GM18870 (cell line): ENCODE data around the gene GNB1.

Experiments used
- ATAC-seq: cut with Tn5 transposase; IDR thresholded peaks from one replicate; pipeline ENCODE4 v1.9.1; 2021; ENCODE audit warnings: moderate library complexity; ENCODE audit not compliant: unreplicated experiment

Gene GNB1

DNA sequence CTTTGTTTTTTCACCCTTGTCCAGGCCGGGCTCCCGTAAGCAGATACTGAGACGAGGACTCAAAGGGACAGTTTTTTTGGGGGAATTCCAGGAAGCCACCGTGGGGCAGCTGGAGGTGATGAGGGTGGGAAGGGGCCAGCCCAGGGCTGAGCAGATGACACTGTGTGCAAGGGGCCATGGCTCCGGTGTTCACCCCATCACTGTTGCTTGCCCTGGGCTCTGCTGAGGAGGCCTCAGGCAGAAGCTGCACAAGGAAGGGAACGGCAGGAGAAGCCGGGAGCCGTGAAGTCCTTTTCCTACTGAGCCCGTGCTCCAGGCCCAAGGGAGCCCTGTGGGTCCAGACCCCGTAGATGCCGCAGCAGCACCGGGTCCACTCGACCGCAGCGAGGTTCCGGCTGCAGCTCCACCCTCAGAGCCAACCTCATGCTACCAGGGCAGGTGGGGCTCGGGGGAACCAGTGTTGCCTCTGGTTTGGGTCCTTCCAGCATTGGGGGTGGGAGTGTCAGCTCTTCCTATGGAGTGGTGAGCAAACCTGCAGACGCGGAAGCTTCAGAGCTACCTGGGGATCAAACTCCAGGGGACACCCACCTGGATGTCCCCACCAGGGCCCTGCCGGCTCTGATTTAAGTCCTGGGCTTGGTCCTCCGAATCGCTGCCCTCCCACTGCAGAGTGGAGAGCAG is 19.9 kb upstream of the GNB1 start:
- ATAC-seq = no peak

GRCh38 chr1:1910033-1910465 is 19.2 kb upstream of the GNB1 start:
- no peak for ATAC-seq

DNA sequence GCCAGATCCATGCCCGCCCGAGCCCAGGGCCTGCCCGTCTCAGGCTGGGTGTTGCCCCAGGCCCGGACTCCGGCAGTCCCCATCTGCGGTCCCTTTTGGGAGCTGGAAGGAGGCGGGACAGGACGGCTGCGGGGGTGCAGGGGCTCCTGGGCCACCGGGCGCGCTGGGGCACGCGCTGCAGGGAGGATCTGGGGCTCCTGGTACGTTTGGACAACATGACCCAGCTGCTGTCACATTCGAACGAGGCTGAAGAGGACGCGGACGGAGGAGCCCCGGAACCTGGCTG is 17.6 kb upstream of the GNB1 start:
- ATAC-seq = no peak

DNA sequence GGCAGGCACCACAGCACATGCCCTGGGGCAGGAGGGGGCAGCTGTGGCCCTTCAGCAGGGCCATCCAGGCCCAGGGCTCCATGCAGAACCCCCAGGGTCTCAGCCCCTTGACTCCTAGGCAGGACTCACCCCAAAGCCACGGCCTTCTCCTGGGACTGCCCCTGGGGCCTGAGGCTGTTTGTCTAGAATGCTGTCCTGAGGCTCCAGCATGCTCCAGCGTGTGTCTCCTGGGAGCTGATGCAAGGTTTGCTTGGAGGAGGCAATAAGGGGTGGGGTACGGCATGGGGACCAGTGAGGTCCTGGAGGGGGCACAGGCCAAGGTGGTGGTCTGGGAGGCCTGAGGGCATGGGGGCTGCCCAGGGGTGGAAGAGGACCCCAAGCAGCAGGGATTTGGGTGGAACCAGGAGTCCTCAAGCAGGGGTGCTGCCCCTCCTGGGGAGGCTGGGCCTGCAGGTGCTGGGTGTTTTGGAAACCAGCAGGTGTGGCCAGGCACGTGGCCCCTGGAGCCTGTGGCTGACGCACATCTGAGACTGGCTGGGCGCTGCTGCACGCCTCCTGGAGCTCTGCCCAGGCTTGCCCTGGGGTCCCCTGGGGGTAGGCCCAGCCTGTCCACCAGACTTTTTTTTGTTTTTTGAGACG is 16.3 kb upstream of the GNB1 start:
- ATAC-seq = no peak

GRCh38 chr1:1906185-1907097 is 15.6 kb upstream of the GNB1 start:
- ATAC-seq = no peak

DNA sequence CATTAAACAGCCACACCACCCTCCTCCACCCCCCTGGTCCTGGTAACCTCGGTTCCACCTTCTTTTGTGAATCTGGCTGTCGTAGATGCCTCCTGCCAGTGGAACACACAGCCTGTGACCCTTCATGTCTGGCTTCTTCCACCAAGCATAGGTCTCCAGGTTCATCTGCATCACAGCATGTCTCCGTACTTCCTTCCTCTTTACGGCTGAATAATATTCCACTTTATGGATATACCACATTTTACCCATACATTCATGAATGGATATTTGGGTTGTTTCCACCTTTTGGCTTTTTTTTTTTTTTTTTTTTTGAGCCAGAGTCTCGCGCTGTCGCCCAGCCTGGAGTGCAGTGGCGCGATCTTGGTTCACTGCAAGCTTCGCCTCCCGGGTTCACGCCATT is 12.3 kb upstream of the GNB1 start:
- ATAC-seq = no peak

GRCh38 chr1:1901641-1902294 is 10.9 kb upstream of the GNB1 start:
- ATAC-seq = no peak

DNA sequence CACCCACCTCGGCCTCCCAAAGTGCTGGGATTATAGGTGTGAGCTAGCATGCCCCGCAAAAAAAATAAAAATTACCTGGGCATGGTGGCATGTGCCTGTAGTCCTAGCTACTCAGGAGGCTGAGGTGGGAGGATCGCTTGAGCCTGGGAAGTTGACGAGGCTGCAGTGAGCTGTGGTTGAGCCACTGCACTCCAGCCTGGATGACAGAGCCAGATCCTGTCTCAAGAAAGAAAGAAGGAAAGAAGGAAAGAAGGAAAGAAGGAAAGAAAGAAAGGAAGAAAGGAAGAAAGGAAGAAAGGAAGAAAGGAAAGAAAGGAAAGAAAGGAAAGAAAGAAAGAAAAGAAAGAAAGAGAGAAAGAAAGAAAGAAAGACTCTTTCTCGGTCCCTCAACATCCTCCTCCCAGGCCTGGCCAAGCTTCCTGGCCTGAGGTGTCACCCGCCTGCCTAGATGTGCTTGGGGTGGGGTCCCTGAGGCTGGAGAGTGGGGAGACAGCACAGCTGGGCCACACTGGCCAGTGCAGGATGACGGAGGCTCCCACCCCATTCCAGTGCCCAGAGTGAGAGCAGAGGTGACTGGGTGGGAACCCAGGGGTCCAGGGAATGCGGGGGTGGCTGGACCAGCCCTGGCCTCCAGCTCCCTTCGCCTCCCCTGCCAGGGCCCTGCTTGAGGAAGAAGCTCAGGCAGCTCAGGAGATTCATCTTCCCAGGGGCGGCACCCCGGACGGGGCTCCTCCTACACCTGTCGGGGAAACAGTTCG is 10.2 kb upstream of the GNB1 start:
- no peak for ATAC-seq

GRCh38 chr1:1899967-1900327 is 9.1 kb upstream of the GNB1 start:
- no peak for ATAC-seq

GRCh38 chr1:1899266-1899966 is 8.5 kb upstream of the GNB1 start:
- ATAC-seq = no peak

- no peak for ATAC-seq
Observed at GRCh38 chr1:1898246-1898933, 7.5 kb upstream of the GNB1 start.

- no peak for ATAC-seq
Observed at GRCh38 chr1:1895456-1896336, 4.8 kb upstream of the GNB1 start.

DNA sequence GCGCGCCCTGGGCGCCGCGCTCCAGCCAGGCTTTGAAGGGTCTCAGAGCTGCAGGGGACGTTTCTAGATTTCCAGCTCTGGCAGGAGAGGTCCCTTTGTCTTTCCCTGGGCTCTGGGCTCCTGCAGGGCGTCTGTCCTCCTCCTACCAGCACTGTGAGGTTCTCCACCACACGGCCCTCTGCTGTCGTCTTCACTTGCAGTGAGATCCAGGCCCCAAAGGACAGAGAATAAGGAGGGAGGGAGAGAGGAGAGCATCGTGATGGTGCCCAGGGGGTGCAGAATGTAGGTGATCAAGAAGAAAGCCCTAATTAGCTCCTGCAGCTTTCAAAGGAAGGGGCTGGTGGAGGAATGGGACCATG is 4.2 kb upstream of the GNB1 start:
- ATAC-seq = no peak

GRCh38 chr1:1894354-1895059 is 3.6 kb upstream of the GNB1 start:
- no peak for ATAC-seq

DNA sequence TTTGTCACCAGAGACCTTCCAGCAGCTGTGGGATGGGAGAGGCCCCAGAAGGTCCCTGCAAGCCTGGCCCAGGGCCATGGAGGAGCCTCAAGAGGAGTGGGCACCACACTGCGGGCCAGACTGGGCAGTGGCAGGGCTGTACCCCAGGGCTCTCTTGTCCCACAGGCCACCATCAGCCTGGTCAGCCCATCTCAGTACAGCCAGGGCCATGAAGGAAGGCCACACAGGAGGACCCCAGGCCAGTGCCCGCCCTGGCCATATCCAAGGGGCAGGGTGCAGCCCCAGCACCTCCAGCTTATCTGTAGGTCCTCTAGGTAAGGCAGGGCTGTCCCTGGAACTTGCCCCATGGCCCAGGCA is 3.1 kb upstream of the GNB1 start:
- no peak for ATAC-seq

DNA sequence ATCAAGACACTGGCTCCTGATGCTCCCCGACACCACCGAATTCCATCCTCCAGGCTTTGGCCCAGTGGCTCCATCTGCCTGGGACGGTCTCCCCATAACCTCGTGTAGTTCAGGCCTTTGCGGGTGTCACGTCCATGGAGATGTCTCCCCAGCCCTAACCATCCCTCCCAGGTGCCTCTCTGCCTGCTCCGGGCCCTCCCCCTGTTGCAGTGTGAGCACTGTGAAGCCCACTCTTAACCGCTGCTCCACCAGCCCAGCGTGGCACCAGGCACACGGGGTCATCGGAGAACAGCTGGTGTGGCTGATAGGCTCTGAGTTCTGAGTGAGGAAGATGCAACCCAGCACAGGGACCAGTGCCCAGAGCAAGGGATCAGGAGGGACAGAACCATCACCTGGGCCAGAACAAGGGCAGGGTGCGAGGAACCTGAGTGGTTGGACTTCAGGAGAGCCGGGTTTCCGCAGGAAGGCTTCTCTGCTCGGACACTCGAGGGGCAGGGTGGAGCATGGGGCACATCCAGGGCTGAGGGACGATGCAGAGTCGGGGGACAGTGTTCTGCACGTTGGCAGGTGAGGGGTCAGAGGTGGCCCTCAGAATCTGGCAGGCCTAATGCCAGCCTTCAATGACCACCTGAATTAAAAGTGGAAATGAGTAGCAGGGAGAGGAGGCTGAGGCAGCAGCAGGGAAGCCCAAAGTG is 2.6 kb upstream of the GNB1 start:
- ATAC-seq = no peak

DNA sequence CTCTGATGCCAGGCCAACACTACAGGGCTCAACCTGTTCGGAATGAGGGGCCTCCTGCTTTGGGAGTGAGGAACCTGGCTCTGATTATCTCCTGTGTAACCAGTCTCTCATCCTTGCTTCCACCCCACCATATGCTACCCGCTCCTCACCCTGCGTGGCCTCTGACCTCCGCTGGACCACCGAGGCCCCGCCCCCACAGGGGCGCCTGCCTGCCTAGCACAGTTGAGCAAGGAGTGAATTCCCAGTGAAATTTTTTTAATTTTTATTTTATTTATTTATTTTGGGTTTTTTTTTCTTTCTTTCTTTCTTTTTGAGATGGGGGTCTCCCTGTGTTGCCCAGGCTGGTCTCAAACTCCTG is 1.9 kb upstream of the GNB1 start:
- no peak for ATAC-seq
